Esophagus squamous epithelium (tissue), 4 donors: ENCODE results near the gene PPP2R5A.
"Not testable (repeated sequence)": the region's sequence is repeated elsewhere in the genome, so short reads cannot be mapped to it uniquely, and the experiment has no call there.

Experiments
- POLR2A ChIP-seq, 4 donors: fragments of 450-650 bp; IDR thresholded peaks; one replicate each; pipeline ENCODE4 v1.6.1; 2017; ENCODE audit warnings: antibody characterized with exemption in 4 of 4, mild to moderate bottlenecking in 4 of 4, moderate library complexity in 3 of 4
- TF ChIP-seq, protein P1 (sequence below), 6 experiments: fragments of 450-650 bp in 4 of 6; fragments of 200-600 bp in 2 of 6; sonication (generic) in 2 of 6; IDR thresholded peaks; one replicate each; pipeline ENCODE4 v1.5.1; 2016 to 2019; ENCODE audit warnings: antibody characterized with exemption in 6 of 6, mild to moderate bottlenecking in 4 of 6, moderate library complexity in 4 of 6

DNA sequence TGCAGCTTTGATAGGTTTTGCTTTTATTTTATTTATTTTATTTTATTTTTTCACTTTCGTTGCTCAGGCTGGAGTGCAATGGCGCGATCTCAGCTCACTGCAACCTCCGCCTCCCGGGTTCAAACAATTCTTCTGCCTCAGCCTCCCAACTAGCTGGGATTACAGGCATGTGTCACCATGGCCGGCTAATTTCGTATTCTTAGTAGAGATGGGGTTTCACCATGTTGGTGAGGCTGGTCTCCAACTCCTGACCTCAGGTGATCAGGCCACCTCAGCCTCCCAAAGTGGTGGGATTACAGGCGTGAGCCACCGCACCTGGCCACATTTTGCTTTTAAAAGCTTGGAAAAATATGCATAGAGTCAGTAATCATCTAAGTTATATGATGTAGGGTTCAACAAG, 2.8 kb downstream of the PPP2R5A start:
- TF ChIP-seq POLR2A (IDR thresholded peaks at IDR 0.05) = not testable (repeated sequence)
- TF ChIP-seq, protein P1, sequence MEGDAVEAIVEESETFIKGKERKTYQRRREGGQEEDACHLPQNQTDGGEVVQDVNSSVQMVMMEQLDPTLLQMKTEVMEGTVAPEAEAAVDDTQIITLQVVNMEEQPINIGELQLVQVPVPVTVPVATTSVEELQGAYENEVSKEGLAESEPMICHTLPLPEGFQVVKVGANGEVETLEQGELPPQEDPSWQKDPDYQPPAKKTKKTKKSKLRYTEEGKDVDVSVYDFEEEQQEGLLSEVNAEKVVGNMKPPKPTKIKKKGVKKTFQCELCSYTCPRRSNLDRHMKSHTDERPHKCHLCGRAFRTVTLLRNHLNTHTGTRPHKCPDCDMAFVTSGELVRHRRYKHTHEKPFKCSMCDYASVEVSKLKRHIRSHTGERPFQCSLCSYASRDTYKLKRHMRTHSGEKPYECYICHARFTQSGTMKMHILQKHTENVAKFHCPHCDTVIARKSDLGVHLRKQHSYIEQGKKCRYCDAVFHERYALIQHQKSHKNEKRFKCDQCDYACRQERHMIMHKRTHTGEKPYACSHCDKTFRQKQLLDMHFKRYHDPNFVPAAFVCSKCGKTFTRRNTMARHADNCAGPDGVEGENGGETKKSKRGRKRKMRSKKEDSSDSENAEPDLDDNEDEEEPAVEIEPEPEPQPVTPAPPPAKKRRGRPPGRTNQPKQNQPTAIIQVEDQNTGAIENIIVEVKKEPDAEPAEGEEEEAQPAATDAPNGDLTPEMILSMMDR (IDR thresholded peaks at IDR 0.05) = not testable (repeated sequence)
